ENCODE data around the gene F11R.
"Not testable (repeated sequence)": the region's sequence is repeated elsewhere in the genome, so short reads cannot be mapped to it uniquely, and the experiment has no call there.

F11R gene

DNA sequence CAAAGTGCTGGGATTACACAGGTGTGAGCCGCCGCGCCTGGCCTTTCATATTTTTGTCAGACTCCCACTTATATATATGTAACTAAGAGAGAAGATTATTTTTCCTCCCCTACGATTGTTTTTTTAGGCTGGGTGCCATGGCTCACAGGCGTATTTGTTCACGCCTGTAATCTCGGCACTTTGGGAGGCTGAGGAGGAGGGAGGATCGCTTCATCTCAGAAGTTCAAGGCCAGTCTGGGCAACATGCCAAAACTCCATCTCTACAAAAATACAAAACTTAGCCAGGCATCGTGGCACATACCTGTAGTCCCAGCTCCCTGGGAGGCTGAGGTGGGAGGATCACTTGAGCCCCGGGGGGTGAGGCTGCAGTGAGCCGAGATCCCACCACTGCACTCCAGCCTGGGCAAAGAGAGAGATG lies 42.4 kb downstream of the F11R start:
- in situ Hi-C loops (cut with HindIII; ENCODE audit: low sequenced_read_pairs): no loop called here

DNA sequence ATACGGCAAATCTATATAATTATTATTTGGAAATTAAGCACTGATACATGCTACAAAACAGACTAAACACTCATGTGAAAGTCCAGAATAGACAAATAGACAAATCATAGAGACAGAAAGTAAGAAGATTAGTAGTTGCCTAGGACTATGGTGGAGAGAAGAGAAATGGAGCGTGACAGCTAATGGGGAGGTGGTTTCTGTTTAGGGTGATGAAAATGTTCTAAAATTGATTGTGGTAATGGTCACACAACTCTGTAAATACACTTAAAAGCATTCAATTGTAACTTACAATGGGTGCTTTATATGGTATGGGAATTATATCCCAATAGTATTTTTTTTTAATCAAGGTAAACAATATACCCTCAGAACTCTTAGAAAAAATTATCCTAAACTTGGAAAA lies 45.9 kb downstream of the F11R start:
- in situ Hi-C loops (cut with HindIII; ENCODE audit: low sequenced_read_pairs): no loop called here

DNA sequence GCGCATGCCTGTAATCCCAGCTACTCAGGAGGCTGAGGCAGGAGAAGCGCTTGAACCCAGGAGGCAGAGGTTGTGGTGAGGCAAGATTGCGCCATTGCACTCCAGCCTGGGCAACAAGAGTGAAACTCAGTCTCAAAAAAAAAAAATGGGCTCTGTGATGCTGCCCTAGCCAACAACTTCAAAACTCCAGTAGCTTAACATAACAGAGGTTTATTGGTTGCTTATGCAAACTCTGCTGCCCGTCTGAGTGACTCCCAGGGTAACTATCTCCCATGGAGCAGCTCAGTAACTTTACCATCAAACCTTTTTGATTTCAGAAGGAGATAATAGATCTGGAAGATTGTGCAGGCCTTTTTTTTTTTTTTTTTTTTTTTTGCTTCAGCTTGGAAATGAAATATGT lies 47.5 kb downstream of the F11R start:
- in situ Hi-C loops (cut with HindIII; ENCODE audit: low sequenced_read_pairs): no loop called here

DNA sequence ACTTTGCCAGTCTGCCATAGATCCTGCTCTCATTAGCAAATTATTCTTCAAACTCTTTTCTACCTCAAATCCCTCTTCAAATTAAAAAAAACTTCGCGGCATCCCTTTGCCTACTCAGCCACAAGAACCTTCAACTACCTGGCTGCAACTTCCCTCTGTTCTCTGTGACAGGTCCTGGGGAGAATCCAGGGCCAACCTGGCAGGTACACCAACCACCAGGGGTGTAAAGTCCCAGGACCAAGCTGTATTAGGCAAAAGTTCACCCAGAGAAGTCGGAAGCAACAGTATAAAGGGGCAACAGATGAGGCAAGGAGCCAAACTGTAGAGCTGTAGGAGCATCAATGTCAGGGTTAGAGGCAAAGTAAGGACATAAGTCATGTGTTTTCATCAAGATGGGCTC lies 48.0 kb downstream of the F11R start:
- in situ Hi-C loops (cut with HindIII; ENCODE audit: low sequenced_read_pairs): no loop called here

DNA sequence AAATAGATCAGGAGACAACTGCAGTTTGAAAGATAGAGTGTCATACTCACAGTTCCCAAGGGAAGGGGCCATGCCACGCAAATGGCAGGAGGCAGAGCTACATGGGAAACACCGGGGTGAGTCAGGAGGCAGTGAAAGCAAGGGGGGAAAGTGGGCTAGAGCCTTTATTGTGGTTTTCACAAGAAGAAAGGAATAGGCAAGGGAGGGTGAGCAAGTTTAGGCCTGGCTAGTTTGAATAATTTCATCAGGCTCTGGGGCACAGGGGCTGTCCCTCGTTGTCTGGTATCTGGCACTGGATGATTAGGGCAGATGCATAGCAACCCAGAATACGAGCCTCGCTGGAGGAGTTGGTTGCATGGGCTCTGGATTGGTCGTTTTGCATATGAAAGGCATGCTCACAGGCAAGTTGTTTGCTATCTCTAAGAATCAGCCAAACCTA lies 49.3 kb downstream of the F11R start:
- in situ Hi-C loops (cut with HindIII; ENCODE audit: low sequenced_read_pairs): no loop called here

DNA sequence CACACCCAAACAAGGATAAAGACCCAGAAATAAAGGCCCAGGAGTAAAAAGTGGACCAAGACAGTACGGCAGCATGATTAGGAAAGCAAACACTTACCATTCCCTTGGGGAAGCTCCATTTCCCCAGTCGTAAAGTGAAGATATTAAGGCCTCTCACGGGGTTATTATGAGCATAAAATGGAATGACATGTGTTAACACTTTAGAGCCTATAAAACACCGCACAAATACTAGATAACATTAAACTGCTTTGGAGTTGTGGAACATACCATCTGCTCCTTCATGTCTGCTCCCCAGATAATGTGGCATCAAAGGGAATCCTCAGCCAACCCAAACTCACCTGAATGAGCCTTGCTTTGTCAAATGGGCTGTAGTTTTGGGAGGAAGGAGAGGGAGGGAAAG lies 57.4 kb downstream of the F11R start:
- in situ Hi-C loops (cut with HindIII; ENCODE audit: low sequenced_read_pairs): no loop called here

DNA sequence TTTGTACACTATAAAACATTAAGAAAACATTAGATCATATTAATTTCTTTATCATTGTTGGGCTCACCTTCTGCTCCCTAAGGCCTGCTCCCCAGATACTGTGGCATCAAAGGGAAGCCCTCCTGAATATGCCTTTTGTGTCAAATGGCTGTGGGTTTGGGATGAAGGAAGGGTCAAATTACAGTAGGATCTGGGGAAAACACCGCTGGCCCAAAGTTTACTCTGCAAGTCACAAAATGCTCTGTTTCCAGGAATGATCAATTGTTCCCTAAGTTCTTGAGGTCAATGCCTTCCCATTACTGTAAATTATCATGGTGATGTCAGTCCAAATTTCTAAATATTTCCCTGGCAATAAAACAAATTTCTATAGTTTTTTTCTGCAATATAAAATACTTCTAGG lies 59.5 kb downstream of the F11R start:
- in situ Hi-C loops (cut with HindIII; ENCODE audit: low sequenced_read_pairs): no loop called here

DNA sequence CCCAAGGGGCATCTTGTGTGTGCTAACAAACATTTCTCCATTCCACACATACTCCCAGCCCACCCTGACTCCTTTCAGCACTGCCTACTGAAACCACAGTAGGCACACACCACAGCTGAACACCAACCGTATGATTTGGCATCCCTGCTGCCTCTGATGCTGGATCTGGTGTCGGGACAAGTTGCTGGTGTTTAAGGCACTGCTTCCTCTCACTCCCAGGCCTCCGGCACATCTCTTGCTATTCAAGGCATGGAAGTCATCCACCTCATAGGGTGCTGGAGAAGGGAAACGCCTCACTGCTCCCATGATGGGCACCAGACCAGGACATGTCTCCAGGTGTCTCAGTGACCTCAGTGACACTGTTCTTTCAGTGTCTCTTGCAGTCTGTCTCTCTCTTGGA lies 64.0 kb downstream of the F11R start:
- in situ Hi-C loops (cut with HindIII; ENCODE audit: low sequenced_read_pairs): no loop called here

DNA sequence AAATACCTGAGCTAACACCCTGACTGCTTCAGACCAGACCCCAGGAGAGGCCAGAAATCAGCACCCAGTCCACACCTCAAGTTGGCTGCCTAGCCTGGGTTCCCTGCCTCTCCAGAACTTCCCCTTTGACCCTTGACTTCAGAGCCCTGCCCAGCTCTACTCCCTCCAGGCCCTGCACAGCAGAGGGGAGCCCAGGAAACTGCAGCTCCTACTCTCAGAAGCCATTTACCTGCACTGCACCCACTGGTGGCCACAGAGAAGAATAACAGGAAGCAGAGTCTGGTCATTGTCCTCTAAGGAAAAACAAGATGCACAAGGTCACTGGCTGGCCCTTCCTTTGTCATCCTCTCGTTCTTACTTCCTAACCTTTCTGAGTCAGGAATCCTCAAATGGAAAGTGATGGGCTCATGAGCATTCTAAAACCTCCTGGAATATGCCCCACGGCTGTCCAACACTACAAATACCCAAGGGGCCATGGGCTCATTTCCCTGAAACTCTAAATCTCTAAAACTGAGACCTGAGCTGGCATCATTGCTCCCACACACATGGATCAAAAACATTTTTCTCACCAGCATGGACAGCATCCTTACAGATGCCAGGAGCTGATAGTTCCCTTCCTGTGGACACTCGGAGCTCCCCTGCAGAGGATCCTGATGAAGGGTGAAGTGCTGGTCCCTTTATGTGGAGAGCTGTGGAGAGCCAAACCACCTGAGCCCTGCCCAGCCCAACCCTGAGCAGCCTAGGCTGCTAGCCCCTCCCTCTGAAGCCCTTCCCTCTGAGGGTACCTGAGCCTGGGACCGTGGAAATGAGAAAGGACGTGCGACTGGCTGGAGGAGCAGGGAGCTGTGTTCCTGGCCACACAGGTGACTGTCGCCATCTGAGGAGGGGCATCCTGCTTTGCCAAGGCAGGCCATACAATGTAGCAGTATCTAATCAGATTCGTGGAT lies 66.5 kb downstream of the F11R start, which contains the start of gene ITLN2:
ITLN2 (minus strand) TSS at position 652 of the 947 bp plus-strand sequence; CDS start at position 584, 68 bp downstream.
- in situ Hi-C loops (cut with HindIII; ENCODE audit: low sequenced_read_pairs): no loop called here

DNA sequence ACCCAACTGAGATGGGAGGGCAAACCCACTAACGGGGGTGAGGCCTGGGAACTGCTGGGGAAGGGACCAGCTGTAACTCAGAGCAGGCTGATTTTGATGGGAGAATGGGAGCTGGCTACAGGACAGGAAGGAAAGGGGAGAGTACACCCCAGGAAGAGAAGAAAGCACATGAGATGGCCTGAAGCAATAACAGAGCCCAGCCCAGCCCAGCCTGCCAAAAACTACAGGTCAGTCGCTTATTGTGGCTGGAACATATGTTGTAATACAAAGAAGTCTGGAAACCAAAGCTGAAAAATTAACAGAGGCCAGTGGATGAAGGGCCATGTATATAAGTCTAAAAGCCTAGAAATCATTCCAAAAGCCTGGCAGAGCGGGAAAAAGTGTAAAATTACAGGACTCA lies 67.9 kb downstream of the F11R start:
- in situ Hi-C loops (cut with HindIII; ENCODE audit: low sequenced_read_pairs): no loop called here

DNA sequence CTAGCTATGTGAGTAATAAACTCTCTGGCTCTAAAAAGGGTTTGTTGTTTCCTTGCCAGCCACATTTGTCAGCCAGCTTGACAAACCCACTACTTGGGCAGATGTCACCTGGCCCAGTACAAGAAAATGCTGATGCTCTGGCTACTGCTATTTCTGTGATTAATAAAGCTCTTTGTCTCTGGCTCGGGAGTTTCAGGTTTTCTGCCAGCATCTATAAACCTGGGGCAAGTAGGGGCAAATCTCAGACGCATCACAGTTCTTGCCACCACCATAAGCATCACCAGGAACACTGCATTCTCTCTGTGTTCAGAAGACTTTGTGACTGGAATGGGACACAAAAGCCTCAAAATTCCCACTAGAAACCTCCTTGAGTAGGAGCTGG lies 68.8 kb downstream of the F11R start:
- in situ Hi-C loops (cut with HindIII; ENCODE audit: low sequenced_read_pairs): no loop called here

DNA sequence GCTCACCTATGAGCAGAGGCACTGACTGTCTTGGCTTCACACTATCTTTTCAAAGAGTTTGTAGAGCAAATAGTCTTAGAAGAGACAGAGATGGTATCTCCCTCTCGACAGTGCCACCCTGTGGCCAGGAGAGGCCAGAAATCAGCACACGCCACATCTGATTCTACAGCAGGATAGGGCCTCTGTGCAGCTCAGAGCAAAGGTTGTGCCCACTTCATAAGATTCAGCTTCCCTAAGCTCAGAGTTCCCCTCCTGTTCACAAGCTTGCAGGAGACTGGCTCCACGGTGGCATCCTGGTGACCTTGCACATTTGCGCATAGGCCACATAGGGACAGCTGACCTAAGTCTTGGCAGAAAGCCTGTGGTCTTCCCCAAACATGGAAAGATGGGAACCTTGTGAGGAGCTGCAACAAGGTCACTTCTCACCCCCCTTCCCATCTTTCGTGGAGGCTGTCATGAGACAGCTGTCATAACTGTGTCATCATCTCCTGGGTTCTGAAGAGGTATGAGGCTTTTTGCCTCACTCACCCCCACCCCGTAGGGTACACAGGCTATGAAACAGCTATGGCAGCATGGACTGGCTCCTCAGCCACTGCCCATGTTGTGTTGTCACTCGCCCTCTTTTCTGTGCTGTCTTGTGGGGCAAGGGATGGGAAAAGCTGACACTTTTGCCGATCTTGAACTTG lies 69.4 kb downstream of the F11R start:
- in situ Hi-C loops (cut with HindIII; ENCODE audit: low sequenced_read_pairs): no loop called here

DNA sequence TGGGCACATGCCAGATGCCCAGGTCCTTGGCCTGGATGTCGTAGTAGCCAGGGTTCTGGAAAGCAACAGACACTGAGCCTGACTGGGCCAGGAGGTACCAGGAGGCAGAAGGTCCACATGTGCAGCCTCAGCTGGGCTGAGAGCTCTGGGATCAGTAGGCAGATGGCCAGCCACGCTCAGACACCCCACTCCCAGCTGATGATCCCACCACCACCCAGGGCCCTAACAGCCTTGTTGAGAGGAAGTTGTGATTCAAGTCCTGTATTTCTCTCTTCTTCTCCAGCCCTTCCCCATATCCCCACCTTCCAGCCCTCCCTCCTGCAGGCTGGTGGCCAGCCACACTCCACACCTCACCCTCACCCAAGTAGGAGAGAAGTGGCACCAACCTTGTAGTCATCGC lies 70.3 kb downstream of the F11R start:
- in situ Hi-C loops (cut with HindIII; ENCODE audit: low sequenced_read_pairs): no loop called here

DNA sequence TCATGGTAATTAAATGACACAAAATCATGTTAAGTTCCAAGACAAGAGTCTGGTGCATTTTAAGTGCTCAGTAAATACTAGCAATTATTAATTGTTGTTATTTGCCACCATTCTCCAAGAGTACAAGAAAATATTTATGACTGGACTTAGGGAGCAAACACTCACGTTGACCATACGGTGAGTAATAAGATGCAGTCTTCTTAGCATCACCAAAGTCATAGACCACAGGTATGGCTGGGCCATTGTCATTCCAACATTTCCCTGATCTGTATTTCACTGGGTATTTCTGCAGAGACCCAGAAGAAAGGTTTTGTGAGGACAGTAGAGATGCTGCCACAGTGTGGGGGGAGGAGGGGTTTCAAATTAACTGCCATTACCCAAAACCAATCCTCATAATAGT lies 71.1 kb downstream of the F11R start:
- in situ Hi-C loops (cut with HindIII; ENCODE audit: low sequenced_read_pairs): no loop called here

DNA sequence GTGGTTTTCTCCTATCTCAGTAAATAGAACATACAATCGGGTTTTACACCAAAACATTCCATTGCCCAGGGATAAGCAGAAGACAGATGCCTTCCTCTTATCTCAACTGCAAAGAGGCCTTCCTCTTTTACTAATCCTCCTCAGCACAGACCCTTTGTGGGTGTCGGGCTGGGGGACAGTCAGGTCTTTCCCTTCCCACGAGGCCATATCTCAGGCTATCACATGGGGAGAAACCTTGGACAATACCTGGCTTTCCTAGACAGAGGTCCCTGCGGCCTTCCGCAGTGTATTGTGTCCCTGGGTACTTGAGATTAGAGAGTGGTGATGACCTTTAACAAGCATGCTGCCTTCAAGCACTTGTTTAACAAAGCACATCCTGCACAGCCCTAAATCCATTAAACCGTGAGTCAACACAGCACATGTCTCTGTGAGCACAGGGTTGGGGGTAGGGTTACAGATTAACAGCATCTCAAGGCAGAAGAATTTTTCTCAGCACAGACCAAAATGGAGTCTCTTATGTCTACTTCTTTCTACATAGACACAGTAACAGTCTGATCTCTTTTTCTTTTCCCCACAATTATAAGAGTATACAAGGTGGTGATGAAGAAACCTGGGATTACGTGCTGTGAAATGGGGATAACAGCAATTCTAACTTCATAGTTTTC lies 71.6 kb downstream of the F11R start:
- in situ Hi-C loops (cut with HindIII; ENCODE audit: low sequenced_read_pairs): not testable (repeated sequence)

DNA sequence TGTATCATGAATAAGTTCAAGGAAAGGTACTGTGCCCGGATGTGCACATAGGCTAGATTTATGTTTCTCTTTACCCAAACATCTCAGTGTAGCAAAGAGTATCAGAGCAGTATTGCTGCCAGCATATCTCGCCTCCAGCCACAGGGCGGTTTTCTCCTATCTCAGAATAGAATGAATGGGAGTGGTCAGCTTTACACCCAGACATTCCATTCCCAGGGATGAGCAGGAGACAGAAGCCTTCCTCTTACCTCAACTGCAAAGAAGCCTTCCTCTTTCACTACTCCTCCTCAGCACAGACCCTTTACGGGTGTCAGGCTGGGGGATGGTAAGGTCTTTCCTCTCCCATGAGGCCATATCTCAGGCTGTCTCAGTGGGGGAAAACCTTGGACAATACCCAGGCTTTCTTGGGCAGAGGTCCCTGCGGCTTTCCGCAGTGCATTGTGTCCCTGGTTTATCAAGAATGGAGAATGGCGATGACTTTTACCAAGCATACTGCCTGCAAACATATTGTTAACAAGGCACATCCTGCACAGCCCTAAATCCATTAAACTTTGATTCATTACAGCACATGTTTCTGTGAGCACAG lies 73.7 kb downstream of the F11R start:
- in situ Hi-C loops (cut with HindIII; ENCODE audit: low sequenced_read_pairs): not testable (repeated sequence)

DNA sequence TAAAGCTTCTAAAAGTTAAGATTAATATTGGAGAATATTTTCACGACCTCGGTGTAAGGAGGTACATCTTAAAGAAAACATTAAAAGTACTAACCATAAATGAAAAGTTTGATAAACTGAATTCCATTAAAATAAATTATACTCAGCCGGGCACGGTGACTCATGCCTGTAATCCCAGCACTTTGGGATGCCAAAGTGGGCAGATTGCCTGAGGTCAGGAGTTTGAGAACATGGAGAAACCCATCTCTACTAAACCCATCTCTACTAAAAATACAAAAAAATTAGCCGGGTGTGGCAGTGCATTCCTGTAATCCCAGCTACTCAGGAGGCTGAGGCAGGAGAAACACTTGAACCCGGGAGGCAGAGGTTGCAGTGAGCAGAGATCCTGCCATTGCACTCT lies 75.1 kb downstream of the F11R start:
- in situ Hi-C loops (cut with HindIII; ENCODE audit: low sequenced_read_pairs): not testable (repeated sequence)

Data from DLD1 (cell line).